ENCODE data around the gene USP34.
"Not testable (repeated sequence)": the region's sequence is repeated elsewhere in the genome, so short reads cannot be mapped to it uniquely, and the experiment has no call there.

USP34 gene

DNA sequence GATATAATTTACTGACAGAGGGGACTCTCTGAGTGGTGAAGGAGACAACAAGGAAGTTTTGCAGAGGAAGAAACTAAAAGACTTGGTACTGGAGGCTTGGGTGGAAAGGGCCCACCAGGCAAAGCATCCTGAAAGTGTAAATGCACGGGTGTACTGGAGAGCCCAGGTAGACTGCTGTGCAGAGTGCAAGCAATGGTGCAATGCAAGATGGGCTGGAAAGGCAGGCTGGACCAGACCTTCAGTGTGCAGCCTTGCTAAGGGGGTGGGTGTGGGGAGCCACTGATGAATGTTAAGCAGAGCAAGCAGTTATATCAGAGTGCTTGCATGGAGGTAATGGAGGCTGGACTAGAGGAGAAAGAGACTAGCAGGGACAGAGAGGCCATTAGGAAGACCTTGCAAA, 298.2 kb downstream of the USP34 start:
- no peak overlapping the region for H3K27ac ChIP-seq
- peaks cover 5% of the 10 kb centered on the region for H3K4me1 ChIP-seq
- no peak overlapping the region for H2AFZ ChIP-seq
- H3K27me3 ChIP-seq (ENCODE audit: control insufficient read depth, insufficient read depth, low read length), result no peaks in the 10 kb centered on the region
- no peak overlapping the region for H3K4me3 ChIP-seq (ENCODE audit: low read depth, low read length)
- no peaks in the 10 kb centered on the region for H3K36me3 ChIP-seq (ENCODE audit: control insufficient read depth, insufficient read depth, low read length)
- TF ChIP-seq, protein P1, sequence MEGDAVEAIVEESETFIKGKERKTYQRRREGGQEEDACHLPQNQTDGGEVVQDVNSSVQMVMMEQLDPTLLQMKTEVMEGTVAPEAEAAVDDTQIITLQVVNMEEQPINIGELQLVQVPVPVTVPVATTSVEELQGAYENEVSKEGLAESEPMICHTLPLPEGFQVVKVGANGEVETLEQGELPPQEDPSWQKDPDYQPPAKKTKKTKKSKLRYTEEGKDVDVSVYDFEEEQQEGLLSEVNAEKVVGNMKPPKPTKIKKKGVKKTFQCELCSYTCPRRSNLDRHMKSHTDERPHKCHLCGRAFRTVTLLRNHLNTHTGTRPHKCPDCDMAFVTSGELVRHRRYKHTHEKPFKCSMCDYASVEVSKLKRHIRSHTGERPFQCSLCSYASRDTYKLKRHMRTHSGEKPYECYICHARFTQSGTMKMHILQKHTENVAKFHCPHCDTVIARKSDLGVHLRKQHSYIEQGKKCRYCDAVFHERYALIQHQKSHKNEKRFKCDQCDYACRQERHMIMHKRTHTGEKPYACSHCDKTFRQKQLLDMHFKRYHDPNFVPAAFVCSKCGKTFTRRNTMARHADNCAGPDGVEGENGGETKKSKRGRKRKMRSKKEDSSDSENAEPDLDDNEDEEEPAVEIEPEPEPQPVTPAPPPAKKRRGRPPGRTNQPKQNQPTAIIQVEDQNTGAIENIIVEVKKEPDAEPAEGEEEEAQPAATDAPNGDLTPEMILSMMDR (IDR thresholded peaks at IDR 0.05), result no peak
- H3K4me2 ChIP-seq (ENCODE audit: low read length), result no peak overlapping the region
- H3K9ac ChIP-seq, result no peak overlapping the region
- H3K9me3 ChIP-seq (ENCODE audit: control insufficient read depth, low read length), result no peaks in the 10 kb centered on the region
- H3K79me2 ChIP-seq, result peaks cover 2% of the 10 kb centered on the region

DNA sequence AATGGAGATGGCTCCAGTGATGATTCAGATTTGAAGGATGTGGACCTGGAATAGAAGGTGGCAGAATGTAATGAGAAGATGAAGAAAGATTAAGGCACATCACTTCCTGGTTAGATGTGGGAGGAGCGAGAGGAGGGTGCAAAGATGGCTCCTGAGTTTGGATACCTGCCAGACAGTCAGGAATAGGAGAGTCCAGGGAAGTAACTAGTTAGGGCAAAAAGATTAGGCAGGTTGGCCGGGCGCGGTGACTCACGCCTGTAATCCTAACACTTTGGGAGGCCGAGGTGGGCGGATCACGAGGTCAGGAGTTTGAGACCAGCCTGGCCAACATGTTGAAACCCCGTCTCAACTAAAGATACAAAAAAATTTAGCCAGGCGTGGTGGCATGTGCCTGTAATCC, 303.3 kb downstream of the USP34 start:
- Histone ChIP-seq H3K4me2 (ENCODE audit: low read length) (no peak overlapping the region), H3K27me3 (ENCODE audit: control insufficient read depth, insufficient read depth, low read length) (no peaks in the 10 kb centered on the region), H3K9ac (no peak overlapping the region), H3K9me3 (ENCODE audit: control insufficient read depth, low read length) (no peaks in the 10 kb centered on the region), H3K4me1 (no peaks in the 10 kb centered on the region), H2AFZ (no peak overlapping the region), H3K79me2 (no peaks in the 10 kb centered on the region), H3K27ac (no peak overlapping the region), H3K4me3 (ENCODE audit: low read depth, low read length) (no peak overlapping the region), H3K36me3 (ENCODE audit: control insufficient read depth, insufficient read depth, low read length) (no peaks in the 10 kb centered on the region)
- TF ChIP-seq, protein P1 (IDR thresholded peaks at IDR 0.05), result no peak

DNA sequence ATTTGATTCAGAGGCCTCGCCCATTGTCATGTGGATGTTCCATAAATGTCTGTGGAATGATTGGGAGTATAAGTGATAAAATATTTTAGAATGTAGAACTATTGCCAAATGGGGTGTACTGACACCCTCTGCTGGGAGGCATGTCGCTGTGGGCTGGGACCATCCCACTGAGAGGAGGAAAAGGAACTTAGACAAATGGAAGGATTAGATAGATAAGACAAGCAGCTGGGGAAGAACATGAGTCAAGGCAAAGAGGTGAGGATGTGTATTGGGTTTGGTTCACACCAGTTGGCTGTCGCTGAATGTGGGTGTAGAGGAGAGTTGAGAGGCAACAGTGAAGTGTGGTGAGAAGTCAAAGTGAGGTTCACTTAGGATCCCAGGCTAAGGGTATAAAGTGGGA, 304.9 kb downstream of the USP34 start:
- TF ChIP-seq, protein P1 (IDR thresholded peaks at IDR 0.05), result no peak
- no peaks in the 10 kb centered on the region for H3K4me1 ChIP-seq
- no peaks in the 10 kb centered on the region for H3K79me2 ChIP-seq
- no peaks in the 10 kb centered on the region for H3K27me3 ChIP-seq (ENCODE audit: control insufficient read depth, insufficient read depth, low read length)
- H3K36me3 ChIP-seq (ENCODE audit: control insufficient read depth, insufficient read depth, low read length), result no peaks in the 10 kb centered on the region
- H3K4me3 ChIP-seq (ENCODE audit: low read depth, low read length), result no peak overlapping the region
- no peak overlapping the region for H3K9ac ChIP-seq
- no peak overlapping the region for H3K4me2 ChIP-seq (ENCODE audit: low read length)
- H3K27ac ChIP-seq, result no peak overlapping the region
- no peaks in the 10 kb centered on the region for H3K9me3 ChIP-seq (ENCODE audit: control insufficient read depth, low read length)
- H2AFZ ChIP-seq, result no peak overlapping the region

DNA sequence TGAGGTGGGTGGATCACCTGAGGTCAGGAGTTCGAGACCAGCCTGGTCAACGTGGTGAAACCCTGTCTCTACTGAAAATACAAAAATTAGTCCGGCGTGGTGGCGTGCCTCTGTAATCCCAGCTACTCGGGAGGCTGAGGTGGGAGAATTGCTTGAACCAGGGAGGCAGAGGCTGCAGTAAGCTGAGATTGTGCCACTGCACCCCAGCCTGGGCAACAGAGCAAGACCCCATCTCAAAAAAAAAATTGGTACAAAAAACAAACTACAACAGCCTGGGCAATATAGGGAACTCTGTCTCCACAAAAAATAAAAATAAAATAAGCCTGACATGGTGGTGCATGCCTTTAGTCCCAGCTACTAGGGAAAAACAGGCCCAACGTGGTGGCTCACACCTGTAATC, 305.8 kb downstream of the USP34 start:
- H3K9me3 ChIP-seq (ENCODE audit: control insufficient read depth, low read length); H3K27ac ChIP-seq; H2AFZ ChIP-seq; H3K36me3 ChIP-seq (ENCODE audit: control insufficient read depth, insufficient read depth, low read length); H3K4me1 ChIP-seq; H3K79me2 ChIP-seq; H3K9ac ChIP-seq; H3K4me3 ChIP-seq (ENCODE audit: low read depth, low read length); H3K27me3 ChIP-seq (ENCODE audit: control insufficient read depth, insufficient read depth, low read length); H3K4me2 ChIP-seq (ENCODE audit: low read length): not testable (repeated sequence)

DNA sequence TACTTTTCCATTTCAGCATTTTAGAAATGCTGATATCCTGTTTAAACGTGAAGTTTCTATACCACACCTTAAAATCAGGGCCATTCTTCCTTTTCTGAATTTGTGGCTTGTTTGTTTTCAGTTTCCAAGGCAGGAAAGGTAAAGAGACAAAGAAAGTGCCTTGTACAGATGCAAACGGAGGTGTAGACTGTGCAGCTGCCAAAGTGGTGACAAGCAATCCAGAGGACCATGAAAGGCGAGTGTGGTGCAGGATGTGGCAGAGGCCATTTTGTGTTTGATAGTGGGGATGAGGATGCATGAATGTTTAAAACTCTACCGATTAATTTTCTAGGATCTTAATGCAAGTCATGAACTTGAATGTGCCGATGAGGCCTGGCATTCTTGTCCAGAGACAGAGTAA, 308.2 kb downstream of the USP34 start:
- Histone ChIP-seq H3K27me3 (ENCODE audit: control insufficient read depth, insufficient read depth, low read length) (no peaks in the 10 kb centered on the region), H3K4me2 (ENCODE audit: low read length) (no peak overlapping the region), H3K9me3 (ENCODE audit: control insufficient read depth, low read length) (no peaks in the 10 kb centered on the region), H3K4me1 (no peaks in the 10 kb centered on the region), H3K27ac (no peak overlapping the region), H2AFZ (no peak overlapping the region), H3K4me3 (ENCODE audit: low read depth, low read length) (no peak overlapping the region), H3K79me2 (no peaks in the 10 kb centered on the region), H3K9ac (no peak overlapping the region), H3K36me3 (ENCODE audit: control insufficient read depth, insufficient read depth, low read length) (no peaks in the 10 kb centered on the region)
- TF ChIP-seq, protein P1 (IDR thresholded peaks at IDR 0.05), result no peak

Measured in parathyroid adenoma (tissue), 2 donors.